ENCODE results near the gene TSPAN17. TPM values are rescaled to one million over a fixed set of nuclear protein-coding genes. Genes with fewer than 3 reads are reported as not detected.

Gene TSPAN17
- total RNA-seq, 1 experiment from 2014 or later, result 33.8 TPM

DNA sequence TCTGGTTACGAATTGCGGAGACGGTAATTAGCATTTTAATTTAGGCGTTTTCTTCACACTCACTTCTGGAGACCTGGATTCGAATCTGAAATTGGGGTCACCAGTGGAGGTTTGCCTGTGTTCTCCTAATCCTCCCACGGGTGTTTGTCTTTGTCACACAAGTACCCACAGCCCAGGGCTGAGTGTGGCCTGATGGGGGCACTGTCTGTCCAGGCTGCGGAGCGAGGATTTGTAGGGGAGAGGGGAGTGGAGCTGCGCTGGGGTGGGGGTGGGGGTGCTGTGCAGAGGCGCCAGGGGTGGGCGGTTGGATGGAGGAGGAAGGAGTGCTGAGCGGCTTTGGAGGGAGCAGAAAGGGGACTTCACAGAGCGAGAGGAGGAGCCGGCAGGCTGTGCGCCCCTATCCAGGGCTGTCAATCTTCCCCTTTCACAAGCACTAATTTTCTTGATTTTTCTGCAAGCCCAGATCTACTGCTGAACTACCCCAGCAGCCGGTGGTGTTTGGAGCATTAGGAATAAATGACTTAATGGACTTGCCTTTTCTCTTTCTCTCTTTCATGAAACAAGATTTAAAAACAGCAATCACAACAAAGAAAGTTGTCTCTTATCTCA is 53.1 kb downstream of the TSPAN17 start:
- no peak for DNase-seq (ENCODE audit: extremely low read depth, low read depth)

DNA sequence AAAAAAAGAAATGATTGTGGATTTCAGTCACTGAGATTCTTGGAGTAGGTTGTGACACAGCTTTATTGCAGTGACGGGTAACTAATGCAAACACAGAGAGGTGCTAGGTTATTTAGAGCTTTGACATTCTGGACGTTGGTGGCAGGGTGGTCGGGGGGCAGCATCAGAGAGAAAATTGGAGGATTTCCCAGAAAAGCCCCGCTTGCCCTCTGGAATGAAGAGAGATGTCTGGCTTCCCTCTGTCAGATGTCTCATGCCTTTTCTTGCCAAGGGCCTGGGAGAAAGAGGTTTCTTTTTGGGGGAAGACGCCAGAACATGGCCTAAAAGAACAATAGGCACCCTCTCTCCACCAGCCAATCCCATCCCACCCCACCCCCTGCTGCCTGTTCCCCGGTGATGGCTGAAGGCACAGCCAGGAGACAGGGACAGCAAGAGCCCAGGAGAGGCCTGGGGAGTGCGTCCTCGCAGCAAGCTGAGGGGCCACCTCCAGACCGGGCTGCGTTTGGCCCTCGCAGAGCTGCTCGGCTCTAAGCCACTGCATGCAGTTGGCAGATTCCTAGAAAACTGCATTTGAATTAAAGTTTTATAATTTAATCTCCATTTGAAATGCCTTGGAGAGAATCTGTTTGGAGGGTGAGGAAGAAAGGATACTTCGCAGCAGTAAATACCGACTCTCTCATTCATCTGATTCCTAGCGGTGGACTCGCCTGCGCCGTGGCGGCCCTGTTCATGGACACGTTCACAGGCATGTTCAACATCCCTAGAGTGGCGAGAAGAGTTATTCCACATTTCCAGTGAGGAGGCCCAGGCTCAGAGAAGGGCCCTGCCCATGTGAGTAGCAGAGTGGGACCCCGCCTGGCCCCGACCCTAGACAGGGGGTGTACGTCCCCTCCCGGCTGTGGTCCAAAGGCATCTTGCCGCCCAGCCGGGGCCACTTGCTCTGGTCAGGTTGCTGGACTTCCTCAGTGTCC is 55.7 kb downstream of the TSPAN17 start:
- DNase-seq (ENCODE audit: extremely low read depth, low read depth), result no peak

DNA sequence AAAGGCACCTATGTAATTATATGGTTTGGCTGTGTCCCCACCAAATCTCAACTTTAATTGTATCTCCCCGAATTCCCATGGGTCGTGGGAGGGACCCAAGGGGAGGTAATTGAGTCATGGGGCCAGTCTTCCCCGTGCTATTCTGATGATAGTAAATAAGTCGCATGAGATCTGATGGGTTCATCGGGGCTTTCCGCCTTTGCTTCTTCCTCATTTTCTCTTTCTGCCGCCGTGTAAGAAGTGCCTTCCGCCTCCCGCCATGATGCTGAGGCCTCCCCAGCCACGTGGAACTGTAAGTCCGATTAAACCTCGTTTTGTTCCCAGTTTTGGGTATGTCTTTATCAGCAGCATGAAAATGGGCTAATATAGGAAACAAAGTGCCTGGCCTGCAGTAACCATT is 56.6 kb downstream of the TSPAN17 start:
- no peak for DNase-seq (ENCODE audit: extremely low read depth, low read depth)

DNA sequence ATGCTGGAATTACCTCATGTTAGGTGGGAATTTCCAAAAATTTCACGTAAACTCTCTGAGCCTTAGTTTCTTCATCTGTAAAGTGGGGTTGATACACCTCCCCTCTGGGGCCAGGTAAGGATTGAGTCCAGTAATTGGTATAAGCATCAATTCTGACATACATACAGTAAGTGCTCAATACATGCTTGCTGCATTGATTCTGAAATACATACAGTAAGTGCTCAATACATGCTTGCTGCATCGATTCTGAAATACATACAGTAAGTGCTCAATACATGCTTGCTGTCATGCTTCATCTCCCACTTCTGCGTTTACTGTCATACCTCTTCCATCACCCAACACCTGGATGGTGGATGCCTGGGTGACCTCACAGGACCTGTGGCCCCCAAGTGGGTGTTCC is 57.1 kb downstream of the TSPAN17 start:
- no peak for DNase-seq (ENCODE audit: extremely low read depth, low read depth)

DNA sequence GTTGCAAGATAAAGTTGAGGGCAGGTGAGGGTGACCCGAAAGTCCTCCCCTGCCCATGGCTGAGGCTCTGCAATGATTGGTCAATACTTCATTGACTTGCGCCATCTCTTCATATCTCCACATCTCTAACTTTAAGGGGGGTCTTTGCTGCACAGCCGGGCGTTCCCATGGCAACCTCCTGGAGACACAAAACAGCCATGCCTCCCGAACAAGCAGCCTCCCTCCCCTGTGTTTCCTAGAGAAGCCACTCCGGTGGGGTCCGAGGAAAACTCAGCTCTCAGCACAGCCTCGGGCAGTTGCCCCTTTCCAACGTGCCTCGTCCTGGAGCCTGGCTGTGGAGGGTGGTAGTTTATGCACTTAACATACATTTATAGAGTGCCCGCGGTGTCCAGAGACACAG is 57.5 kb downstream of the TSPAN17 start:
- no peak for DNase-seq (ENCODE audit: extremely low read depth, low read depth)

Small RNA genes within 50 kb of the gene (small RNA-seq; reads per million reads assigned to genes)
- 0 reads per million in 2 experiments for gene MIR4281

Other genes with a start within 250 kb of the TSPAN17 start
- 68.2 and 76.0 TPM in 2 replicates for gene CLTB, start 230.9 kb upstream of the TSPAN17 start, total RNA-seq (2014; rRNA removed; shearing (Covaris generic))
- 60.4 and 72.4 TPM in 2 replicates for gene FAF2, start 199.1 kb upstream of the TSPAN17 start, total RNA-seq (2014; rRNA removed; shearing (Covaris generic))
- 21.6 and 24.5 TPM in 2 replicates for gene RNF44, start 110.1 kb upstream of the TSPAN17 start, total RNA-seq (2014; rRNA removed; shearing (Covaris generic))
- gene CDHR2, start 98.1 kb upstream of the TSPAN17 start, total RNA-seq (2014; rRNA removed; shearing (Covaris generic)), result not detected in 2 replicates
- gene GPRIN1, start 37.3 kb upstream of the TSPAN17 start, total RNA-seq (2014; rRNA removed; shearing (Covaris generic)), result 1.5 and 2.0 TPM in 2 replicates
- 0.10 TPM in 1 of 2 replicates, not detected in the other for gene SNCB, start 16.9 kb upstream of the TSPAN17 start, total RNA-seq (2014; rRNA removed; shearing (Covaris generic))
- gene EIF4E1B, start 16.8 kb upstream of the TSPAN17 start, total RNA-seq (2014; rRNA removed; shearing (Covaris generic)), result not detected in 2 replicates
- gene UNC5A, start 163.1 kb downstream of the TSPAN17 start, total RNA-seq (2014; rRNA removed; shearing (Covaris generic)), result not detected in 2 replicates